GM19023 (cell line): Measurements from ENCODE around the gene FCRL6.
A peak's percentile ranks its signal among the peaks of the same experiment; 100 is the strongest.

Experiments
- ATAC-seq: cut with Tn5 transposase; IDR thresholded peaks from one replicate; pipeline ENCODE4 v1.9.1; 2021; ENCODE audit warnings: mild to moderate bottlenecking, moderate library complexity; ENCODE audit not compliant: unreplicated experiment

Gene FCRL6

DNA sequence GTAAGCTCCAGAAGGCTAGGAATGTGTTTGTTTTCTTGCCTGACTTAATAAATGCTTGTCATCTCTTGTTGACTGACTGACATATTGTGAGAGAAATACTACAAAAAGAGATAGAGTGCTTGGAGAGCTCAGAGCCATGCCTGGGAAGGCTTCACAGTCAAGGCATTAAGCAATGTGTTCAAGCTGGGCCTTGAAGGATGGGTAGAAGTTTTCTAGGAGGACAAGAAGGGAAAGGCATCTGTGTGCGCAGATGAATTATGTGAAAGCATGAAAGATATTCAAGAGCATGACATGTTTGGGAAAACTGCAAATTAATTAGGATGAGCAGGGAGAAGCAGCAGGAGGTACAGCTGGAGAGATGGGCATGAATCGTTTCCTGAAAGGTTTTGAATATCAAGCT is 30.1 kb downstream of the FCRL6 start:
- ATAC-seq: no peak

DNA sequence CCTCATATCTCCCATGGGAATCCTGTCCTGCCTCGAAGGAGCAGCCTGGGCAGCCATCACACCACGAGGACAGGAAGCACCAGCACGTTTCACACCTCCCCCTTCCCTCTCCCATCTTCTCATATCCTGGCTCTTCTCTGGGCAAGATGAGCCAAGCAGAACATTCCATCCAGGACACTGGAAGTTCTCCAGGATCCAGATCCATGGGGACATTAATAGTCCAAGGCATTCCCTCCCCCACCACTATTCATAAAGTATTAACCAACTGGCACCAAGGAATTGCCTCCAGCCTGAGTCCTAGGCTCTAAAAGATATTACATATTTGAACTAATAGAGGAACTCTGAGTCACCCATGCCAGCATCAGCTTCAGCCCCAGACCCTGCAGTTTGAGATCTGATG is 33.2 kb downstream of the FCRL6 start:
- no peak for ATAC-seq

- ATAC-seq: no peak
Observed at GRCh38 chr1:159835862-159836525, 33.8 kb downstream of the FCRL6 start.

DNA sequence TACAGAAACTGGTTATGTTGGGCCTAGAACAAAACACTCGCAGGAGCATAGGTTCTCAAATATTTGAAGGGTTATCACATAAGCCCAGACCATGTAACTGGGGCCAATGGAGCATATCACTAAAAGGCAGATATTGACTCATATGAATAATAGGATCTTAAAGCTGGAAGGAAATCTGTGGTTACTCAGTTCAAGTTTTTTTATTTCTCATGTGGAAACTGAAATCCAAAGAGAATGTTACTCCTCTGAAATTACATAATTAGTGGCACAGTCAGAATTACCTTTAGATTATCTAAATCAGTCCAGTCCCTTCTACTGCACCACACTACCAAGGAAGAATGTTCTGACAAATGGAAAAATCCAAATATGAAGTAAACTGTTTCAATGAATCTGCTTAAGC is 36.6 kb downstream of the FCRL6 start:
- ATAC-seq: peak; percentile 42

DNA sequence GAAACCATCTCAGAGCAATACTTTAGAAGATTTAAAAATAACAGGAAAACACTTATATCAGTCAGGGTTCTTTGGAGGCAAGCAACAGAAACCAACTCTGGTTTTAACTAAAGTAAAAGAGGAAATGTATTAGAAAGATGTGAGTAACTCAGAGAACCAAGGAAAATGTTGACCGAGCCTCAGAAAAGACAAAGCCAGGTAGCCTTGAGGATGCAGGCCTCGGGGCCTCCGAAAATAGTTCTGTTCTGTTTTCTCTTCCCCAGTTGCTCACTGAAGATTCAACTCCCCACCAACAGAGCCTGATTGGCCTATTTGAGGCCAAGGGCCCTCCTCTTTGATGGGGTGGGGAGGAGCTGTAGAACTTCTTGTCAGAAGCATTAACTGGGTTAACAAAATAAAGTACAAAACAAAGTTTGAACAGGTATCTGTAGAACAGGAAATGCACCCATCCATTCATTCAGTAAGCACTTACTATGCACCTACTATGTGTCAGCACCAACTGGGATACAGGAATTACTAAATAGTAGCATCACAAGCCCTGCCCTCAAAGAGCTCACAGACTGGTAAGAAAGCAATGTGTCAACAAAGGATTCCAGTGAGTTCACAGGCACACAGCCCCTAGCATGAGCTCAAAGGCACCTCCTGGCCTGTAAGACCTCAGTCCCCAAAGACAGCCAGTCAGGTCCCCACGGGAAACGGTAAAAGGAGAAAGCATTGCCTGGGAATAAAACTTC is 37.1 kb downstream of the FCRL6 start:
- peak; percentile 67 for ATAC-seq

DNA sequence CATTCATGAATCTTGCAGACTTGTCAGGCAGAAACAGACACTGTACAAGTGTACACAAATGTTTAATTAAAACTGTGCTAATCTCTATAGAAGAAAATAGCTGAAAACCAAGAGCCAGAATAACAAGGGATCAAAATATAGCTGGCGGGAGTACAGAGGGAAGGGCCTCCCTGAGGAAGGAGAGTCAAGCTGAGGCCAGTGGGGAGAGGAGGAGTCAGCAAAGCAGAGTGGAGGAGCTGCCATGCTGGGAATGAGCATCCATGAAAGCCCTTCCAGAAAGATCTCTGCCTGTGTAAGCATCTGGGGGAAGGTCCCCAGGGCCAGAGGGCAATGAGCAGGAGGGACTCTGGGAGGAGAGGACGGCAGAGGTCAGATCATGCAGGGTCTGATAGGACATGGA is 39.6 kb downstream of the FCRL6 start:
- ATAC-seq: no peak

DNA sequence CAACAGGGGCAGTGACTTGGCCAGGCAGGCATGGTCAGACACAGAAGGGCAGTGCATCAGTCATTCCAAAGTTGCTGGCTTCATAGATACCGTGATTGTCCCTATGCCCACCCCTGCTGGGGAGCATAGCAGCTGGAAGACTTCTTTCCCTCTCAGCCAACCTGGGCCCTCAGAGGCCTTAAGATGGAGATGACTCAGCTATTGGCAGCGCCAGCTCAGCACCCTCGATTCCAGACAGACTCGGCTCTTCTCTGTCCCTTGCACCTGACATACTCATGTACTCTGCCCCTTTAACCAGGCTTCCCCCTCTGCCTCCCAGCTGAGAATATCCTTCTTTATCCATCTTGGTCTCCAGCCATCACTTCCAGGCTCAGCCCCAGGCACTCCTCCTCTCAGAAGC is 41.3 kb downstream of the FCRL6 start:
- ATAC-seq: no peak

DNA sequence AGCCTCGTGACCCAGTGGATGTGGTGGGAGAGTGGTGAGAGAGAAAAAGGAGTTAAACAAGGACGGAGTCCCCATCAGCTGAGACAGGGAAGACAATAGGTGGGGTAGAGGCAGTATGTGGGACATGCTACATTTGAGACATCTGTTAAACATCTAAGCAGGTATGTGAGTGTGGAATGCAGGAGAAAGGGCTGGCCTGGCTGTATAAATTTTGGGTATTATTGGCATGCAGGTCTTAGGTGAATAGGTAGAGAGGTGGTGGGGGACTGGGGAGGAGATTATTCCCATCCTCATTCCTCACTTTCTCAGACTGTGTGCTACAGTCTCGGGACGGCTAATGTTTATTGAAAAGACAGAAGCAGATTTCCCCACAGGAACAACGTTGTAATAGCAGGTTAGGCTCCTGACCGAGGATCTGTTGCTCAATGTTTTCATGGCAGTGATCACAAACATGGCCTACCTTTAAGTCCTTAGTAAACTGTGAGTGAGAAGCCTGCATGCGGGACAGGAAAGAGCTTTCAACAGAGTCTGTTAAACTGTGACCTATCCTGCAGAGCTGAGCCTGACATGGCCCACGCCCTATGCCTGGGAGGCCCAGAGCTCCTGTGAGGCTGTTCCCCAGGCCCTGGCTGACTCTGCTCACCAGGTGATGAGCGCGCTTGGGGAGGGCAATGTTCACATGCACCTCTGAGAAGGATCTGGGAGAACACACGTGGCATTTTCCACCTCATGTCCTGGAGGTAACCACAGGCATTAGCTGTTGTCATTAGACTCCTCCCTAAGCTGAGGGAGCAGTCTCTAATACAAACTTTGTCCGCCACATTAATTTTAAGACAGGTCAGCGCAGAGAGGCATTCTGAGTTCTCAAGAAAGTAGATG is 43.8 kb downstream of the FCRL6 start:
- no peak for ATAC-seq

GRCh38 chr1:159847231-159847630 is 45.1 kb downstream of the FCRL6 start:
- no peak for ATAC-seq

GRCh38 chr1:159848326-159848725 is 46.2 kb downstream of the FCRL6 start:
- ATAC-seq: no peak

DNA sequence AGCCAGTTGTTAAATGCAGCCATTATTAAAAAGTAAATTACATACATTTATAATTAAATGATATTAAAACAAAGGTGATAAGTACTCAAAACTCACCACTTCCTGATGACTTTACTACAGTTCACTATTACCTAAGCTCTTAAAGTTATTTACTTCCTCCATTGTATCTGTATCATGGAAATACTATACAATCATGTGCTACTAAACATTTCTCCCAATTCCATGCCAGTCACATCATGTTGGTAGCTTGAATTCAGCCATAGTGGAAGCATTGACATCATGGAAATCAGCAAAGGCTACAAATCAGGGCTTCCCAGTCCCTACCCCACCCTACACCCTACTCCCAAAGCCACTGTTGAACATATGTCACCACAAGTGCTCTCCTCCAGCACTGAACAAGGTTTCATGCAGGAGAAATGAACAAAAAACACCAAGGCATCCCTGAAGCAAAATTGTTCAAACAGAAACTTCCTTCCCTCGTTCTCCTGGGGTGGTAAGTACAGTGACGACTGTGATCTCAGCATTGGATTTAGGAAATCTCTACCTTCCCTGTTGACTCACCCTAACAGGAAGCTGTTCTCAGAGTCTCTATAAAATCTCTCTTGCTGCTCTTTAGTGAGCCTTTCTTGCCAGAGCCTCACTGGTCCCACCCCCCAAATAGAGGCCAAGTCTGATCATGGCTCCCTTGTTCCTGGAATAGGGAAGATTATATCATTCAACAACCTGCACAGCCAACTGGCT is 47.6 kb downstream of the FCRL6 start:
- no peak for ATAC-seq

- ATAC-seq: no peak
Observed at GRCh38 chr1:159851407-159851806, 49.2 kb downstream of the FCRL6 start.

GRCh38 chr1:159853417-159854115 is 51.4 kb downstream of the FCRL6 start:
- ATAC-seq: no peak

GRCh38 chr1:159854116-159854692 is 52.0 kb downstream of the FCRL6 start:
- ATAC-seq: peak; percentile 17

- peak; percentile 79 for ATAC-seq
Observed at GRCh38 chr1:159854693-159855192, 52.6 kb downstream of the FCRL6 start.

DNA sequence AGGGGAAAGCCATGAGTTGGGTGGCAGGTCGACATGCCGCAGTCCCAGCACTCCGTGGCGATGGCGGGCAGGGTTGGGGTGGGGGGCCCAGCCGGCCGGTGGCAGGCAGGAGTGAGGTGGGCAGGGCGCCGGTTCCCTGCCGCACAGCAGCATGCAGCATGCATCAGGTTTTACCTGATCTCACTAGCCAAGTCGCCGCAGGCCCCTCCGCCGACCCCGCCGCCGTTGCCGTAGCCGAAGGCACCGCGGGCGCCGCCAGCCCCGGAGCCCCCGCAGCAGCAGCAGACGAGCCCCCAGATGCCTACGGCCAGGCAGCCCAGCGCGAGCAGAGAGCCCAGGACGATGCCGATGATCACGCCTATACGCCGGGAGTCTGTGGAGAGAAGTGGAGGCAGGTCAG is 53.5 kb downstream of the FCRL6 start:
- no peak for ATAC-seq

GRCh38 chr1:159856576-159856975 is 54.4 kb downstream of the FCRL6 start:
- no peak for ATAC-seq

GRCh38 chr1:159857889-159858288 is 55.7 kb downstream of the FCRL6 start:
- ATAC-seq: no peak

DNA sequence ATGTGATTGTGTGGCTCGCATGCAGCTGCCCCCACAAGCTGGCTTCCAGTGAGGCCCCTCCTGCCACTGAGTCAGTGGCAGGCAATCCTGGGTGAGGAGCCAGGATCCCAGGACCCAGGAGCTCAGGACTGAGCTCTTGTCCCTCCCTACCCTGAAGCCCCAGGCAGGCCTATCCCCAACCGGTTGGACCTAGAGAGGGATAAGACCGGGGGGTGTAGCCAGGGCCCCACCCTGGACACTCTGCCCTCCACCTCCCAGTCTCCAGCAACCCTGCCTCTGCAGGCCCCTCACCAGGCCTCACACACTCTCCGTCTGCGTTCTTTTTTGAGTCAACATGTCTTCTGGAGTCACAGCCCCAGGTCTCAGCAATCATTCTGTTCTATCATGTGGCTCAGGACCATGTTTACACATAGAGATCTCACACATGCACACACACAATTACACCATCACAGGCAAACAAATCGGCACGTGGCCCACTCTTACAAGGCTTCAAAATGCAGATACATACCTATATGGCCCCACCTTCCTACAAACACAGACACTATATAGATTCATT is 57.7 kb downstream of the FCRL6 start:
- ATAC-seq: no peak

GRCh38 chr1:159860456-159860855 is 58.3 kb downstream of the FCRL6 start:
- ATAC-seq: no peak
